Measurements from ENCODE around the gene RPL11. TPM values are rescaled to one million over a fixed set of nuclear protein-coding genes. Genes with fewer than 3 reads are reported as not detected.

RPL11 gene
- total and polyA plus RNA-seq, 2 of the 8 experiments (the other 6 are each of a cell fraction or from before 2014, with no cell fraction given) = 1,192 to 1,426 TPM

GRCh38 chr1:23692308-23692871 is 784 bp downstream of the RPL11 start:
- TF ChIP-seq MAFK (IDR thresholded peaks at IDR 0.05; ENCODE audit: low read depth, low read length) = no peak
- no peak for TF ChIP-seq TAF1 (IDR thresholded peaks at IDR 0.05; ENCODE audit: low read depth, low read length)
- peak; percentile 4 to 77; a peak in 2 of 4 replicates for TF ChIP-seq SIN3A (conservative IDR thresholded peaks at IDR 0.05 in 1 of 2, IDR thresholded peaks at IDR 0.05 in 1 of 2; ENCODE audit: low read depth in 1 of 2, low read length in 2 of 2)
- no peak for TF ChIP-seq CBX8 (IDR thresholded peaks at IDR 0.05; ENCODE audit: borderline replicate concordance, low read depth, low read length)
- no peak for TF ChIP-seq NANOG (IDR thresholded peaks at IDR 0.05; ENCODE audit: insufficient read depth, low read depth, low read length, poor library complexity, severe bottlenecking)
- no peak for TF ChIP-seq EP300 (IDR thresholded peaks at IDR 0.05; ENCODE audit: borderline replicate concordance in 1 of 2, low read depth in 2 of 2, low read length in 2 of 2)
- no peak for TF ChIP-seq CTBP2 (IDR thresholded peaks at IDR 0.05; ENCODE audit: borderline replicate concordance, insufficient read depth, insufficient read length, low read length)
- TF ChIP-seq GABPA (IDR thresholded peaks at IDR 0.05; ENCODE audit: borderline replicate concordance, insufficient read depth, low read length) = no peak
- TF ChIP-seq CEBPB (IDR thresholded peaks at IDR 0.05; ENCODE audit: low read depth, low read length) = no peak
- peak in 1 of 2 experiments; percentile 10; a peak in 1 of 3 replicates for TF ChIP-seq POLR2A (IDR thresholded peaks at IDR 0.05; ENCODE audit: control extremely low read depth in 1 of 2, low read depth in 2 of 2, low read length in 2 of 2)
- no peak for TF ChIP-seq TBP (IDR thresholded peaks at IDR 0.05; ENCODE audit: low read depth, low read length)
- DNase-seq (ENCODE audit: low read depth in 1 of 2, low spot score in 2 of 2) (no peak), FAIRE-seq (no peak)
- no peak overlapping the region for H4K5ac ChIP-seq (ENCODE audit: insufficient read length, low read depth, low read length)
- H3K23ac ChIP-seq (ENCODE audit: insufficient read length) = no peak overlapping the region
- peaks cover 8% of the 10 kb centered on the region for H3K79me1 ChIP-seq (ENCODE audit: low read depth, low read length)
- H4K20me1 ChIP-seq (replicated peaks in 1 of 2; ENCODE audit: control insufficient read depth in 1 of 2, insufficient read depth in 2 of 2, low read length in 2 of 2) = peaks cover 30 to 33% of the 10 kb centered on the region in 2 experiments
- no peaks in the 10 kb centered on the region for H3K27me3 ChIP-seq (replicated peaks in 1 of 4; ENCODE audit: control insufficient read depth in 3 of 4, extremely low read depth in 1 of 4, insufficient read depth in 3 of 4, low read length in 3 of 4)
- ChIA-PET CTCF (ENCODE audit: partially characterized antibody) (interaction anchor here (0.8 to 2.5 kb wide), 22 partner anchors 8 to 399 kb away, joined by 3 to 11 read pairs (median 4); no protein-coding TSS in a partner anchor), POLR2A (ENCODE audit: partially characterized antibody) (interaction anchor here (1.0 to 12.3 kb wide), 43 partner anchors 12 to 673 kb away, joined by 3 to 190 read pairs (median 7); partner anchors contain the start of genes E2F2, ELOA, HNRNPR and ID3)
- no peak overlapping the region for H3K14ac ChIP-seq (ENCODE audit: insufficient read length)
- H2AK5ac ChIP-seq (ENCODE audit: low read depth, low read length) = peak overlapping the region; percentile 34
- H4K8ac ChIP-seq (ENCODE audit: extremely low read depth, insufficient read depth, low read length) = peak overlapping the region; percentile 99; the same call in 1 of the 2 replicates
- no peak overlapping the region for H2AFZ ChIP-seq (ENCODE audit: low read length)
- no peak overlapping the region for H2BK12ac ChIP-seq (ENCODE audit: low read depth, low read length)
- no peak overlapping the region for H2BK15ac ChIP-seq (ENCODE audit: low read length)
- peak overlapping the region; percentile 87 to 99 for H3K4me2 ChIP-seq (ENCODE audit: insufficient read depth in 1 of 2, low read depth in 2 of 2, low read length in 2 of 2)
- WGBS, 2 experiments (ENCODE audit: extremely low coverage in 1 of 2, insufficient coverage in 1 of 2, insufficient read length in 1 of 2, insufficient replicate concordance in 2 of 2, low coverage in 1 of 2, low lambda C conversion rate in 2 of 2, missing lambda C conversion rate in 1 of 2) = 13% methylated on average over 17 of the region's 17 CpGs; no CpG with 5 or more reads in 1 of the 2 experiments
- no peak overlapping the region for H2BK20ac ChIP-seq (ENCODE audit: low read length)
- H3K18ac ChIP-seq (ENCODE audit: extremely low read depth, low read length) = peak overlapping the region; percentile 93; the same call in 1 of the 2 replicates
- peaks cover 11% of the 10 kb centered on the region; the same call in 1 of the 2 replicates for H3K23me2 ChIP-seq (ENCODE audit: low read depth, low read length)
- H3K56ac ChIP-seq (replicated peaks; ENCODE audit: insufficient read length, low read depth, low read length) = peak overlapping the region; percentile 21
- H3K36me3 ChIP-seq (ENCODE audit: control insufficient read depth in 2 of 4, insufficient read depth in 4 of 4, low read length in 3 of 4) = peaks cover 32 to 52% (median 47%) of the 10 kb centered on the region in 4 experiments
- H3K4me1 ChIP-seq (replicated peaks in 1 of 4; ENCODE audit: control insufficient read depth in 3 of 4, insufficient read depth in 4 of 4, low read length in 3 of 4) = peaks cover 0 to 13% (median 6%) of the 10 kb centered on the region in 4 experiments; a peak in 4 of 7 replicates
- peak overlapping the region; percentile 93 for H3K27ac ChIP-seq (ENCODE audit: low read depth, low read length)
- no peak overlapping the region for H4K91ac ChIP-seq (replicated peaks; ENCODE audit: insufficient read length, low read length)
- peaks cover 0 to 8% of the 10 kb centered on the region in 2 experiments; a peak in 1 of 4 replicates for H3K9me3 ChIP-seq (ENCODE audit: insufficient read depth in 2 of 2, low read depth in 1 of 2, low read length in 1 of 2)
- H3K4ac ChIP-seq (replicated peaks; ENCODE audit: insufficient read length, low read depth, low read length) = no peak overlapping the region
- H3K9ac ChIP-seq (replicated peaks in 1 of 4; ENCODE audit: extremely low read depth in 1 of 4, low read depth in 3 of 4, low read length in 3 of 4) = peak overlapping the region; percentile 87 to 99 (median 98)
- H2BK5ac ChIP-seq (ENCODE audit: low read depth, low read length) = peak overlapping the region; percentile 98
- peak overlapping the region; percentile 82 to 100 (median 92) for H3K4me3 ChIP-seq (ENCODE audit: extremely low read depth in 1 of 4, insufficient read depth in 2 of 4, low read depth in 3 of 4, low read length in 4 of 4)
- no peak overlapping the region for H2BK120ac ChIP-seq (replicated peaks; ENCODE audit: low read depth, low read length)
- H3K79me2 ChIP-seq (ENCODE audit: control insufficient read depth in 1 of 2, insufficient read depth in 2 of 2, low read length in 2 of 2) = peaks cover 42 to 59% of the 10 kb centered on the region in 2 experiments

Data from H1 (cell line).